ENCODE measurements around the gene ATXN1. TPM values are rescaled to one million over a fixed set of nuclear protein-coding genes. Genes with fewer than 3 reads are reported as not detected.

Gene ATXN1
- total RNA-seq, 1 experiment from 2014 or later, result 27.0 TPM

DNA sequence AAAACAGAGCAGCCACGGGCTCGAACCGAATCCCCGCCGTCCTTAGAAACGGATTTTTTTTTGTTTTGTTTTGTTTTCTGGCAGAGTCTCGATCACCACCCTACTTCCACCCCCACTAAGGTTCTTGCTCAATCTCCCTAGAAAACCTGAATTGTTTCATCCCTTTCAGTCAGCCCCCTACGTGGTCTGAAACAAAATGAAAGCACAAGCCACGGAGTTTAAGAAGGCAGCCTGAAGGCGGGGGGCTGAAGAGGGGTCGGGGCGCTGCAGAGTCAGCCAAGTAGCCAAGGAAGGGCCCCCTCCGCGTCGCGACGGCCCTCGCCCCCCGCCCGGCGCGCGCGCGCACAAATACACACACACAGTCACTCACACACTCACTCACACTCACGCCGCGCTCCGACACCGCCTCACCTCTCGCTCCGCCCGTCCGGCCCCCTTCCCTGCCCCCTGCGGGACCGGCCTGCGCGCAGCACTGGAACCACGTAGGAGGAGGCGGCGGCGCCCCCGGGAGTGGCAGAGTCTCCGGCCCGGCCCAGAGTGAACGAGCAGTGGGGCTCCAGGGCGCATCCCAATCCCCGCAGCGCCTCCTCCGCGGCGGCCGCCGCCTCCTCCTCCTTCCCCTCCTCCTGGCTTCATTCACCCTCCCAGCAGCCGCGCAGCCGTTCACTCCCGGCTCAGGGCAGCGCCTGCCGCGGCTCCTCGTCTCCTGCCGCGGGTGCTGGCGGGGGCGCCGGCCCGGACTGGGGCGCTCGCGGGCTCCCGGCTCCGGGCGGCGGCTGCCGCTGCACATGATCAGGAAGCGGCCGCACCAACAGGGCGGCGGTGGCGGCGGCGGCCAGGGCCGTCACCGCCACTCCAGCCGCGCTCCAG lies 1.4 kb downstream of the ATXN1 start:
- BruUV-seq (replicated peaks), result no TSS peak
- ATAC-seq (peak; percentile 39), DNase-seq (peak; percentile 75)
- no peak for TF ChIP-seq EZH2phosphoT487 (IDR thresholded peaks at IDR 0.05; ENCODE audit: borderline replicate concordance, low read length)
- no peak for TF ChIP-seq EZH2 (IDR thresholded peaks at IDR 0.05; ENCODE audit: low read length, unreplicated experiment)
- TF ChIP-seq CTCF (conservative IDR thresholded peaks at IDR 0.05; ENCODE audit: low read depth, low read length), result no peak
- H3K9ac ChIP-seq (ENCODE audit: low read length), result peak overlapping the region; percentile 95
- no peaks in the 10 kb centered on the region for H4K20me1 ChIP-seq (ENCODE audit: low read length)
- ChIA-PET CTCF (interaction anchor here (0.7 kb wide), 1 partner anchor 9 kb away, joined by 4 read pairs; no protein-coding TSS in a partner anchor), POLR2A (ENCODE audit: unreplicated experiment) (interaction anchor here (0.7 kb wide), 1 partner anchor 36 kb away, joined by 5 read pairs; no protein-coding TSS in a partner anchor)
- H3K4me3 ChIP-seq (ENCODE audit: low read length), result peak overlapping the region; percentile 95
- H3K27ac ChIP-seq (ENCODE audit: low read length), result peak overlapping the region; percentile 83
- H3K4me2 ChIP-seq (ENCODE audit: low read length), result peak overlapping the region; percentile 92
- H3K9me3 ChIP-seq (ENCODE audit: low read length), result no peaks in the 10 kb centered on the region
- no peaks in the 10 kb centered on the region for H3K36me3 ChIP-seq (ENCODE audit: low read depth, low read length)
- intact Hi-C loops (cut with micrococcal nuclease), result no loop called here
- peaks cover 70% of the 10 kb centered on the region for H3K79me2 ChIP-seq (ENCODE audit: low read length)
- peaks cover 54% of the 10 kb centered on the region for H3K4me1 ChIP-seq (ENCODE audit: insufficient read depth, low read length)
- H3K9me2 ChIP-seq (replicated peaks; ENCODE audit: low read length), result no peaks in the 10 kb centered on the region
- peak overlapping the region; percentile 48 for H2AFZ ChIP-seq (ENCODE audit: low read length)
- H3F3A ChIP-seq (ENCODE audit: low read length, unreplicated experiment), result peaks cover 8% of the 10 kb centered on the region
- H3K27me3 ChIP-seq (ENCODE audit: low read length), result no peaks in the 10 kb centered on the region

- H3K79me2 ChIP-seq (ENCODE audit: low read length), result peaks cover 70% of the 10 kb centered on the region
- peak overlapping the region; percentile 95 for H3K4me3 ChIP-seq (ENCODE audit: low read length)
- no peaks in the 10 kb centered on the region for H4K20me1 ChIP-seq (ENCODE audit: low read length)
- BruUV-seq (replicated peaks), result TSS peak; percentile 9
- no peaks in the 10 kb centered on the region for H3K9me3 ChIP-seq (ENCODE audit: low read length)
- no peaks in the 10 kb centered on the region for H3K9me2 ChIP-seq (replicated peaks; ENCODE audit: low read length)
- ATAC-seq (no peak), DNase-seq (peak; percentile 35)
- H3K27me3 ChIP-seq (ENCODE audit: low read length), result no peaks in the 10 kb centered on the region
- H3K4me2 ChIP-seq (ENCODE audit: low read length), result peak overlapping the region; percentile 92
- ChIA-PET CTCF (interaction anchor here (0.7 kb wide), 1 partner anchor 8 kb away, joined by 4 read pairs; no protein-coding TSS in a partner anchor), POLR2A (ENCODE audit: unreplicated experiment) (interaction anchor here (0.6 to 0.9 kb wide), 6 partner anchors 21 to 425 kb away, joined by 3 to 19 read pairs (median 7); no protein-coding TSS in a partner anchor)
- no peaks in the 10 kb centered on the region for H3K36me3 ChIP-seq (ENCODE audit: low read depth, low read length)
- peak overlapping the region; percentile 83 for H3K27ac ChIP-seq (ENCODE audit: low read length)
- peak overlapping the region; percentile 95 for H3K9ac ChIP-seq (ENCODE audit: low read length)
- intact Hi-C loops (cut with micrococcal nuclease), result no loop called here
- H2AFZ ChIP-seq (ENCODE audit: low read length), result peak overlapping the region; percentile 48; the same call in 1 of the 2 replicates
- peaks cover 54% of the 10 kb centered on the region for H3K4me1 ChIP-seq (ENCODE audit: insufficient read depth, low read length)
- no peak for TF ChIP-seq CTCF (conservative IDR thresholded peaks at IDR 0.05; ENCODE audit: low read depth, low read length)
- TF ChIP-seq EZH2 (IDR thresholded peaks at IDR 0.05; ENCODE audit: low read length, unreplicated experiment), result no peak
- TF ChIP-seq EZH2phosphoT487 (IDR thresholded peaks at IDR 0.05; ENCODE audit: borderline replicate concordance, low read length), result no peak
- H3F3A ChIP-seq (ENCODE audit: low read length, unreplicated experiment), result peaks cover 13% of the 10 kb centered on the region
Observed at GRCh38 chr6:16759181-16759645, 2.0 kb downstream of the ATXN1 start.

Measured in PC-3 (cell line).